ENCODE results near the gene HMX3. TPM values are rescaled to one million over a fixed set of nuclear protein-coding genes. Genes with fewer than 3 reads are reported as not detected.

The HMX3 gene
- total RNA-seq, 4 donors from 2014 or later: not detected

- DNase-seq (ENCODE audit: low spot score in 2 of 2): no peak
- Histone ChIP-seq H3K36me3 (no peaks in the 10 kb centered on the region), H3K9me3 (no peaks in the 10 kb centered on the region), H3K27ac (no peak overlapping the region), H3K27me3 (peaks cover 0 to 100% of the 10 kb centered on the region in 2 donors), H3K4me3 (no peak overlapping the region), H3K4me1 (peaks cover 0 to 88% (median 37%) of the 10 kb centered on the region in 4 donors)
- TF ChIP-seq POLR2A (IDR thresholded peaks at IDR 0.05) (no peak), CTCF (IDR thresholded peaks at IDR 0.05) (no peak), EP300 (IDR thresholded peaks at IDR 0.05) (no peak)
- WGBS, 2 donors: 5 to 7% methylated on average over 31 to 56 of the region's 59 CpGs
These were observed 10.5 kb downstream of the HMX3 start for GRCh38 chr10:123146013-123146893.

- Histone ChIP-seq H3K27me3 (peaks cover 0 to 100% of the 10 kb centered on the region in 2 donors), H3K4me3 (no peak overlapping the region), H3K27ac (no peak overlapping the region), H3K4me1 (peaks cover 0 to 92% (median 40%) of the 10 kb centered on the region in 4 donors), H3K9me3 (no peaks in the 10 kb centered on the region), H3K36me3 (no peaks in the 10 kb centered on the region)
- DNase-seq (ENCODE audit: low spot score in 2 of 2): no peak
- TF ChIP-seq EP300 (IDR thresholded peaks at IDR 0.05) (no peak), CTCF (IDR thresholded peaks at IDR 0.05) (no peak), POLR2A (IDR thresholded peaks at IDR 0.05) (no peak)
- 11 to 15% methylated on average over 20 to 21 of the region's 24 CpGs for WGBS, 2 donors
These were observed 11.3 kb downstream of the HMX3 start for GRCh38 chr10:123146894-123147634.

GRCh38 chr10:123147635-123148413 is 12.1 kb downstream of the HMX3 start, which contains the start of gene HMX2:
Gene HMX2, plus strand, starts transcription at chr10:123148136. Its CDS starts 243 bp downstream, at chr10:123148379.
- 1 to 2% methylated on average over 15 to 43 of the region's 64 CpGs for WGBS, 2 donors
- Histone ChIP-seq H3K36me3 (no peaks in the 10 kb centered on the region), H3K9me3 (no peaks in the 10 kb centered on the region), H3K4me1 (peaks cover 0 to 84% (median 36%) of the 10 kb centered on the region in 4 donors), H3K27me3 (peaks cover 0 to 100% of the 10 kb centered on the region in 2 donors), H3K4me3 (no peak within 1 kb of the TSS), H3K27ac (no peak within 1 kb of the TSS)
- TF ChIP-seq CTCF (IDR thresholded peaks at IDR 0.05) (no peak), POLR2A (IDR thresholded peaks at IDR 0.05) (no peak), EP300 (IDR thresholded peaks at IDR 0.05) (no peak)
- no peak for DNase-seq (ENCODE audit: low spot score in 2 of 2)

GRCh38 chr10:123148414-123149161 is 12.8 kb downstream of the HMX3 start:
- no peaks in the 10 kb centered on the region for H3K9me3 ChIP-seq
- no peak for DNase-seq (ENCODE audit: low spot score in 2 of 2)
- WGBS, 2 donors: 1 to 3% methylated on average over 20 to 41 of the region's 55 CpGs
- no peak overlapping the region for H3K27ac ChIP-seq
- H3K4me1 ChIP-seq: peaks cover 0 to 79% (median 36%) of the 10 kb centered on the region in 4 donors
- no peak overlapping the region for H3K4me3 ChIP-seq
- no peaks in the 10 kb centered on the region for H3K36me3 ChIP-seq
- TF ChIP-seq CTCF (IDR thresholded peaks at IDR 0.05) (no peak), EP300 (IDR thresholded peaks at IDR 0.05) (no peak), POLR2A (IDR thresholded peaks at IDR 0.05) (no peak)
- peaks cover 0 to 100% of the 10 kb centered on the region in 2 donors for H3K27me3 ChIP-seq

Measured in tibial nerve (tissue), 4 donors.